ENCODE data around the gene GALNS. TPM values are rescaled to one million over a fixed set of nuclear protein-coding genes. Genes with fewer than 3 reads are reported as not detected.

The GALNS gene
- total RNA-seq, 1 experiment from 2014 or later, result 29.5 TPM

DNA sequence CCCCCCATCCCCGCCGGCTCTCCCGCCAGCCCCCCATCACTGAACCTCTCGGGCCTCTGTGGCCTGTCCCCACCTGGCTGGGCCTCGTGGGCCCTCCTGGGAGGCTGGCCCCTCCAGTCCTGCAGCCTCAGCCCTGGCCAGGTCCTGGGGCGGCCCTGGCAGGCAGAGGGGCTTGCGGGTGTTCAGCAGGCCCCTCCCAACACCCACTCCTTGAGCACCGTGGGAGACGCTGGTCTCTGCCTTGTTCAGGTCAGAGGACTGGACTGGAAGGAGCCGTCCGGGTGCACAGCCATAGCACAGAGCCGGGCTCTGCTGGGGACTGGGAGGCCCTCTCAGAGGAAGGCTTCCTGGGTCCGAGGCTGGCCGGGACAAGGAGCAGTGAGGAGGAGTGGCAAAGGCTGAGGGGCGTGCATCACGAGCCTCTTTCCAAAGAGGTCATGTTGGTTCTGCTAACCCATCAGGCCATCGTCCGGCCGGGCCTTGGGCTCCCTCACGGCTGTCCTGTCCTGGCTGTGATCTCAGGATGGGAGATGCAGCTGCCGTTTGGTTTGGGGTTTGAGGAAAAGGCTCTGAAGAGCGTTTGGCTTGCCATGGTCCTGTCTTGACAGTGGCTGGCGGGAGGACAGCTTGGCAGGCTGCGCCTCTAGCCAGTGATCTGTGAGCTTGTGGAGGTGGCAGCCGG lies 16.0 kb upstream of the GALNS start:
- ChIA-PET CTCF (no interaction called here), POLR2A (no interaction called here)
- TF ChIP-seq EMX1 (CRISPR knock-in tag; IDR thresholded peaks at IDR 0.05) (no peak), ZNF671 (CRISPR knock-in tag; IDR thresholded peaks at IDR 0.05) (no peak), GRHL2 (CRISPR knock-in tag; IDR thresholded peaks at IDR 0.05; ENCODE audit: insufficient replicate concordance, severe bottlenecking) (no peak), TEAD1 (CRISPR knock-in tag; IDR thresholded peaks at IDR 0.05) (no peak), FOXK1 (CRISPR knock-in tag; IDR thresholded peaks at IDR 0.05) (no peak), ZNF138 (CRISPR knock-in tag; conservative IDR thresholded peaks at IDR 0.05) (no peak), RORB (CRISPR knock-in tag; IDR thresholded peaks at IDR 0.05) (no peak)
- TF ChIP-seq, protein P1, sequence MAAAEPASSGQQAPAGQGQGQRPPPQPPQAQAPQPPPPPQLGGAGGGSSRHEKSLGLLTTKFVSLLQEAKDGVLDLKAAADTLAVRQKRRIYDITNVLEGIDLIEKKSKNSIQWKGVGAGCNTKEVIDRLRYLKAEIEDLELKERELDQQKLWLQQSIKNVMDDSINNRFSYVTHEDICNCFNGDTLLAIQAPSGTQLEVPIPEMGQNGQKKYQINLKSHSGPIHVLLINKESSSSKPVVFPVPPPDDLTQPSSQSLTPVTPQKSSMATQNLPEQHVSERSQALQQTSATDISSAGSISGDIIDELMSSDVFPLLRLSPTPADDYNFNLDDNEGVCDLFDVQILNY (CRISPR knock-in tag; IDR thresholded peaks at IDR 0.05), result no peak
- TF ChIP-seq, protein P2, sequence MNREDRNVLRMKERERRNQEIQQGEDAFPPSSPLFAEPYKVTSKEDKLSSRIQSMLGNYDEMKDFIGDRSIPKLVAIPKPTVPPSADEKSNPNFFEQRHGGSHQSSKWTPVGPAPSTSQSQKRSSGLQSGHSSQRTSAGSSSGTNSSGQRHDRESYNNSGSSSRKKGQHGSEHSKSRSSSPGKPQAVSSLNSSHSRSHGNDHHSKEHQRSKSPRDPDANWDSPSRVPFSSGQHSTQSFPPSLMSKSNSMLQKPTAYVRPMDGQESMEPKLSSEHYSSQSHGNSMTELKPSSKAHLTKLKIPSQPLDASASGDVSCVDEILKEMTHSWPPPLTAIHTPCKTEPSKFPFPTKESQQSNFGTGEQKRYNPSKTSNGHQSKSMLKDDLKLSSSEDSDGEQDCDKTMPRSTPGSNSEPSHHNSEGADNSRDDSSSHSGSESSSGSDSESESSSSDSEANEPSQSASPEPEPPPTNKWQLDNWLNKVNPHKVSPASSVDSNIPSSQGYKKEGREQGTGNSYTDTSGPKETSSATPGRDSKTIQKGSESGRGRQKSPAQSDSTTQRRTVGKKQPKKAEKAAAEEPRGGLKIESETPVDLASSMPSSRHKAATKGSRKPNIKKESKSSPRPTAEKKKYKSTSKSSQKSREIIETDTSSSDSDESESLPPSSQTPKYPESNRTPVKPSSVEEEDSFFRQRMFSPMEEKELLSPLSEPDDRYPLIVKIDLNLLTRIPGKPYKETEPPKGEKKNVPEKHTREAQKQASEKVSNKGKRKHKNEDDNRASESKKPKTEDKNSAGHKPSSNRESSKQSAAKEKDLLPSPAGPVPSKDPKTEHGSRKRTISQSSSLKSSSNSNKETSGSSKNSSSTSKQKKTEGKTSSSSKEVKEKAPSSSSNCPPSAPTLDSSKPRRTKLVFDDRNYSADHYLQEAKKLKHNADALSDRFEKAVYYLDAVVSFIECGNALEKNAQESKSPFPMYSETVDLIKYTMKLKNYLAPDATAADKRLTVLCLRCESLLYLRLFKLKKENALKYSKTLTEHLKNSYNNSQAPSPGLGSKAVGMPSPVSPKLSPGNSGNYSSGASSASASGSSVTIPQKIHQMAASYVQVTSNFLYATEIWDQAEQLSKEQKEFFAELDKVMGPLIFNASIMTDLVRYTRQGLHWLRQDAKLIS (CRISPR knock-in tag; IDR thresholded peaks at IDR 0.05; ENCODE audit: borderline replicate concordance), result no peak
- TF ChIP-seq, protein P3, sequence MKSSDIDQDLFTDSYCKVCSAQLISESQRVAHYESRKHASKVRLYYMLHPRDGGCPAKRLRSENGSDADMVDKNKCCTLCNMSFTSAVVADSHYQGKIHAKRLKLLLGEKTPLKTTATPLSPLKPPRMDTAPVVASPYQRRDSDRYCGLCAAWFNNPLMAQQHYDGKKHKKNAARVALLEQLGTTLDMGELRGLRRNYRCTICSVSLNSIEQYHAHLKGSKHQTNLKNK (CRISPR knock-in tag; IDR thresholded peaks at IDR 0.05), result no peak
- no peak for DNase-seq (ENCODE audit: low spot score)
- no peaks in the 10 kb centered on the region for H3K36me3 Mint-ChIP-seq
- no peak overlapping the region for H3K4me3 Mint-ChIP-seq
- H3K27me3 Mint-ChIP-seq (ENCODE audit: low read depth), result no peaks in the 10 kb centered on the region
- H3K9me3 Mint-ChIP-seq, result no peaks in the 10 kb centered on the region
- no peak for ATAC-seq
- no peak overlapping the region for H3K27ac Mint-ChIP-seq
- no peaks in the 10 kb centered on the region for H3K4me1 Mint-ChIP-seq

DNA sequence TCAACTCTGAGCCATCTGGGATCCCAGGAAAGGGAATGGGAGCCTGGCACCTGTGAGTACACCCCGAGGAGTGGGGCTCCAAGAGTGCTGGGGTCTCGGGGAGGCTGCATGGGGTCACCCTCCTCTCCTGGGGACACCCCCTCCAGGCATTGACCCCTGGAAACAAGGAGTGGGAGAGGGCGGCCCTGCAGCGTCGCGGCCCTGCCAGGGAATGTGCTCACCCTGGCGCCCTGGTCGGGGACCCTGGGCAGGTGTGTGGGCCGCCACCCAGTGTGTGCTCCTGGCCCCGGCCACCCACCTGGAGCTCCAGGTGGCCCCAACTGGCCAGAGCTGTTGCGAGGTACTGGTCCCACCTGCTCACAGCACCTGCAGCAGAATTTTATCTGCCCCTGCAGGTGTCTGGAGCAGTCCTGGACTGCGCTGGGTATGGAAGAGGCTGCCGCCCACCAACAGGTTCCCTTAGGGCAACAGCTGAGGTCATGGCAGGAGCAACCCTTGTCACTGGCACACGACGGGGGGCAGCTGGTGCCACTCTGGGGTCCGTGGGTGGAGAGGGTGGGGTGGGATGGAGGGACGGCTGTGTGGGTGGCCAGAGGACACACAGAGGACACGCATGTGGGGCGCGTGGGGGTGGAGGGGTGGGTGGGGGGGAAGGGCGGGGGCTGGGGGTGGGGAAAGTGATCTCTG lies 15.1 kb upstream of the GALNS start:
- CTCF ChIA-PET, result interaction anchor here (1.5 kb wide), 1 partner anchor 296 kb away, joined by 4 read pairs; no protein-coding TSS in a partner anchor
- Mint-ChIP-seq H3K4me1 (no peaks in the 10 kb centered on the region), H3K27ac (no peak overlapping the region), H3K27me3 (ENCODE audit: low read depth) (no peaks in the 10 kb centered on the region), H3K36me3 (no peaks in the 10 kb centered on the region), H3K9me3 (no peaks in the 10 kb centered on the region), H3K4me3 (no peak overlapping the region)
- POLR2A ChIA-PET, result no interaction called here
- no peak for TF ChIP-seq PRRX2 (CRISPR knock-in tag; IDR thresholded peaks at IDR 0.05)
- TF ChIP-seq ZNF317 (CRISPR knock-in tag; IDR thresholded peaks at IDR 0.05; ENCODE audit: borderline replicate concordance, low read depth), result no peak
- TF ChIP-seq FOXJ3 (CRISPR knock-in tag; IDR thresholded peaks at IDR 0.05; ENCODE audit: borderline replicate concordance), result no peak
- no peak for TF ChIP-seq ZNF138 (CRISPR knock-in tag; conservative IDR thresholded peaks at IDR 0.05)
- no peak for TF ChIP-seq ZNF671 (CRISPR knock-in tag; IDR thresholded peaks at IDR 0.05)
- TF ChIP-seq, protein P4, sequence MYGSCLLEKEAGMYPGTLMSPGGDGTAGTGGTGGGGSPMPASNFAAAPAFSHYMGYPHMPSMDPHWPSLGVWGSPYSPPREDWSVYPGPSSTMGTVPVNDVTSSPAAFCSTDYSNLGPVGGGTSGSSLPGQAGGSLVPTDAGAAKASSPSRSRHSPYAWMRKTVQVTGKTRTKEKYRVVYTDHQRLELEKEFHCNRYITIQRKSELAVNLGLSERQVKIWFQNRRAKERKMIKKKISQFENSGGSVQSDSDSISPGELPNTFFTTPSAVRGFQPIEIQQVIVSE (CRISPR knock-in tag; IDR thresholded peaks at IDR 0.05; ENCODE audit: borderline replicate concordance), result no peak
- TF ChIP-seq, protein P5, sequence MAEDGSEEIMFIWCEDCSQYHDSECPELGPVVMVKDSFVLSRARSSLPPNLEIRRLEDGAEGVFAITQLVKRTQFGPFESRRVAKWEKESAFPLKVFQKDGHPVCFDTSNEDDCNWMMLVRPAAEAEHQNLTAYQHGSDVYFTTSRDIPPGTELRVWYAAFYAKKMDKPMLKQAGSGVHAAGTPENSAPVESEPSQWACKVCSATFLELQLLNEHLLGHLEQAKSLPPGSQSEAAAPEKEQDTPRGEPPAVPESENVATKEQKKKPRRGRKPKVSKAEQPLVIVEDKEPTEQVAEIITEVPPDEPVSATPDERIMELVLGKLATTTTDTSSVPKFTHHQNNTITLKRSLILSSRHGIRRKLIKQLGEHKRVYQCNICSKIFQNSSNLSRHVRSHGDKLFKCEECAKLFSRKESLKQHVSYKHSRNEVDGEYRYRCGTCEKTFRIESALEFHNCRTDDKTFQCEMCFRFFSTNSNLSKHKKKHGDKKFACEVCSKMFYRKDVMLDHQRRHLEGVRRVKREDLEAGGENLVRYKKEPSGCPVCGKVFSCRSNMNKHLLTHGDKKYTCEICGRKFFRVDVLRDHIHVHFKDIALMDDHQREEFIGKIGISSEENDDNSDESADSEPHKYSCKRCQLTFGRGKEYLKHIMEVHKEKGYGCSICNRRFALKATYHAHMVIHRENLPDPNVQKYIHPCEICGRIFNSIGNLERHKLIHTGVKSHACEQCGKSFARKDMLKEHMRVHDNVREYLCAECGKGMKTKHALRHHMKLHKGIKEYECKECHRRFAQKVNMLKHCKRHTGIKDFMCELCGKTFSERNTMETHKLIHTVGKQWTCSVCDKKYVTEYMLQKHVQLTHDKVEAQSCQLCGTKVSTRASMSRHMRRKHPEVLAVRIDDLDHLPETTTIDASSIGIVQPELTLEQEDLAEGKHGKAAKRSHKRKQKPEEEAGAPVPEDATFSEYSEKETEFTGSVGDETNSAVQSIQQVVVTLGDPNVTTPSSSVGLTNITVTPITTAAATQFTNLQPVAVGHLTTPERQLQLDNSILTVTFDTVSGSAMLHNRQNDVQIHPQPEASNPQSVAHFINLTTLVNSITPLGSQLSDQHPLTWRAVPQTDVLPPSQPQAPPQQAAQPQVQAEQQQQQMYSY (CRISPR knock-in tag; IDR thresholded peaks at IDR 0.05), result no peak
- TF ChIP-seq, protein P6, sequence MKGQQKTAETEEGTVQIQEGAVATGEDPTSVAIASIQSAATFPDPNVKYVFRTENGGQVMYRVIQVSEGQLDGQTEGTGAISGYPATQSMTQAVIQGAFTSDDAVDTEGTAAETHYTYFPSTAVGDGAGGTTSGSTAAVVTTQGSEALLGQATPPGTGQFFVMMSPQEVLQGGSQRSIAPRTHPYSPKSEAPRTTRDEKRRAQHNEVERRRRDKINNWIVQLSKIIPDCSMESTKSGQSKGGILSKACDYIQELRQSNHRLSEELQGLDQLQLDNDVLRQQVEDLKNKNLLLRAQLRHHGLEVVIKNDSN (CRISPR knock-in tag; IDR thresholded peaks at IDR 0.05), result no peak
- no peak for TF ChIP-seq CREM (CRISPR knock-in tag; IDR thresholded peaks at IDR 0.05)
- no peak for TF ChIP-seq GRHL2 (CRISPR knock-in tag; IDR thresholded peaks at IDR 0.05; ENCODE audit: insufficient replicate concordance, severe bottlenecking)
- TF ChIP-seq ZNF263 (CRISPR knock-in tag; IDR thresholded peaks at IDR 0.05; ENCODE audit: low read depth), result no peak
- TF ChIP-seq ZNF232 (CRISPR knock-in tag; IDR thresholded peaks at IDR 0.05), result no peak
- ATAC-seq (no peak), DNase-seq (ENCODE audit: low spot score) (no peak)
